Subcutaneous abdominal adipose tissue (tissue), 5 donors: ENCODE measurements around the gene IGFL2.
"Not testable (repeated sequence)": the region's sequence is repeated elsewhere in the genome, so short reads cannot be mapped to it uniquely, and the experiment has no call there.

Experiments used
- H3K27ac ChIP-seq: one replicate; pipeline ENCODE4 v1.7.0; 2013; ENCODE audit warnings: low read depth, mild to moderate bottlenecking, inconsistent platforms, low read length, moderate library complexity
- H3K27me3 ChIP-seq, 5 donors: one replicate each; pipeline ENCODE4 v1.7.0; 2013; ENCODE audit warnings: low read length in 5 of 5, inconsistent platforms in 1 of 5; ENCODE audit not compliant: control insufficient read depth in 5 of 5, insufficient read depth in 4 of 5
- H3K36me3 ChIP-seq, 5 donors: one replicate each; pipeline ENCODE4 v1.7.0; 2013; ENCODE audit warnings: low read length in 5 of 5; ENCODE audit not compliant: control insufficient read depth in 5 of 5, insufficient read depth in 5 of 5
- H3K4me1 ChIP-seq, 5 donors: one replicate each; pipeline ENCODE4 v1.7.0; 2013; ENCODE audit warnings: low read length in 5 of 5, mild to moderate bottlenecking in 3 of 5, moderate library complexity in 1 of 5; ENCODE audit not compliant: control insufficient read depth in 5 of 5, insufficient read depth in 5 of 5
- H3K4me3 ChIP-seq, 5 donors: one replicate each; pipeline ENCODE4 v1.7.0; 2013; ENCODE audit warnings: low read length in 5 of 5, low read depth in 1 of 5
- H3K9ac ChIP-seq, 5 donors: one replicate each; pipeline ENCODE4 v1.7.0; 2013; ENCODE audit warnings: low read length in 5 of 5, mild to moderate bottlenecking in 4 of 5, moderate library complexity in 3 of 5
- H3K9me3 ChIP-seq, 5 donors: one replicate each; pipeline ENCODE4 v1.7.0; 2013; ENCODE audit warnings: low read length in 5 of 5; ENCODE audit not compliant: control insufficient read depth in 5 of 5
- donor health status: healthy.
- donor health status: healthy.
- donor health status: healthy.
- donor health status: healthy.
- donor health status: healthy.

The IGFL2 gene

DNA sequence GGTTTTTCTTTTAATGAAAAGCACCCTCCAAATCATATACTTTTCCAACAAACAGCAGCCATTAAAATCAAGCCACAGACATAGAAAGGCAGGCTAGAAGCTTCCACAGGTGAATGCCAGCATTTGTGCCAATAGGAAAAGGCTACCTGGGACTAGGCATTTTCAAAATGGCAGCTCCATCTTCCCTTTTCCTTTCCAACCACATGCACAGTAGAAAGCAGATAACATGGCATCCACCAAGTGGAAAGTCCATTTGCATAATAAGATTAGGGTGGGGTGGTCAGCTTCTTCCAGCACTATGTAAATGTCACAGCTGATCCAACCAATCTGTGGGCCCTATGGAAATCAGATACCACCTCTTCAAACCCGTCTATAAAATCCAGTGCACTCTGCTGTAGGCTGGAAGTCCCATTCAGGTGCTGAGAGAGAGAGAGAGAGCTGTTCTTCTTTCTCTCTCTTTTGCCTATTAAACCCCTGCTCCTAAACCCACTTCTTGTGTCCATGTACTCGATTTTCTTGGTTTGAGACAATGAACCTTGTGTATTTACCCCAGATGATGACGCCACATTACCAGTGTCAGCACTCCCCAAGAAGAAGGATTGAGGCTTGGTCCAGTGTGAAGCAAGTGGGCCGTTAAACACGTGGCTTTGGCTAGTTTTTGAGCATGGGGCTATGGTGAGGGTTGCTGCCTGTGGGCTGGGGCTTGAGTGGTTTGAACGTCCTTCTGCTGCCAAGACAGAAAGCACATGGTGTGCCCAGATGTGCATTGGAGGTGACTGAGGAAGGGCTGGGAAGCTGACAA lies 57.3 kb downstream of the IGFL2 start:
- Histone ChIP-seq H3K27me3 (peaks cover 7 to 18% (median 9%) of the 10 kb centered on the region in 5 donors), H3K9me3 (no peaks in the 10 kb centered on the region), H3K27ac (no peak overlapping the region), H3K4me3 (no peak overlapping the region), H3K9ac (no peak overlapping the region), H3K36me3 (no peaks in the 10 kb centered on the region), H3K4me1 (peaks cover 0 to 29% (median 16%) of the 10 kb centered on the region in 5 donors)

- no peak overlapping the region for H3K27ac ChIP-seq
- peaks cover 0 to 34% (median 23%) of the 10 kb centered on the region in 5 donors for H3K4me1 ChIP-seq
- H3K27me3 ChIP-seq = peaks cover 0 to 15% (median 9%) of the 10 kb centered on the region in 5 donors
- H3K9me3 ChIP-seq = no peaks in the 10 kb centered on the region
- H3K4me3 ChIP-seq = no peak overlapping the region
- no peak overlapping the region for H3K9ac ChIP-seq
- no peaks in the 10 kb centered on the region for H3K36me3 ChIP-seq
These were observed 58.1 kb downstream of the IGFL2 start for GRCh38 chr19:46206176-46206575.

DNA sequence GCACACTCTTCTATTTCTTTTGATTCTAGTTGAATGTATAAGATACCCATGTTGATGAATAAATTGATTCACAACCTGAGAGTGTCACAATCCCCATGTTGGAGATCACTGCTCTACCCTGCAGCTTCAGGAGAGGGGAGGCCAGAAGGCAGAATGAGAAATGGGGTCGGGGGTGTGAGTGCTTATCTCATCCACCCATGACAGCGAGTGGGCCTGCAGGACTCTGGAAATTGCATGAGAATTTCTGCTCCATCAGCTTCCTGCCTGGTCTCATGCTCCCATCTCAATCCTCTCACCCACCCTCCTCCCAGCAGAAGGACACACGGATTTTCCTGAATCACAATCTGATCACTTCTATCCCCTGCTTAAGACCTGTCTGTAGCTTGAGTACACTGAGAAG lies 58.6 kb downstream of the IGFL2 start:
- Histone ChIP-seq H3K9ac (no peak overlapping the region), H3K27me3 (peaks cover 0 to 15% (median 9%) of the 10 kb centered on the region in 5 donors), H3K4me3 (no peak overlapping the region), H3K36me3 (no peaks in the 10 kb centered on the region), H3K27ac (no peak overlapping the region), H3K4me1 (peaks cover 3 to 39% (median 27%) of the 10 kb centered on the region in 5 donors), H3K9me3 (no peaks in the 10 kb centered on the region)

- not testable (repeated sequence) for H3K9ac ChIP-seq, H3K9me3 ChIP-seq, H3K4me3 ChIP-seq, H3K27ac ChIP-seq, H3K36me3 ChIP-seq
- H3K4me1 ChIP-seq = peaks cover 3 to 44% (median 34%) of the 10 kb centered on the region in 5 donors
- H3K27me3 ChIP-seq = peaks cover 2 to 19% (median 9%) of the 10 kb centered on the region in 5 donors
These were observed 59.8 kb downstream of the IGFL2 start for GRCh38 chr19:46207858-46208257.

DNA sequence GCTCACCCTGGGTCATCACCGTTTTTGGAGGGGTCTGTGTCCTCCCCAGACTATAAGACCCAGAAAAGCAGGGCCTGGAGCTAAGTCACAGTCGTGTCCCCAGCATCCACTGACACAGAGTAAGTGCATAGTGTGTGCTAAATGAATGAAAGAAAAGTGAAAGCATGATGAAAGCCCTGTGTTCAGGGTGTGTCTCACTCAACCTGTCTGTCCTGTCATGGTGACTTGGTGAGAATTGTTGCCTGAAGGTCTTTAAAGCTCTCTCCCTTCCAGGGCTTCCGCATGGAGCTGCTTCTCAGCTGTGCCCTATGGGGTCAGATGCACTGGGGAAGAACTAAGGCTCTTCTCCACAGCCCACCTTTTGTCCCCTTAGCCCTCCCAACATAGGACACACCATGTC lies 61.0 kb downstream of the IGFL2 start:
- no peak overlapping the region for H3K4me3 ChIP-seq
- H3K27ac ChIP-seq = no peak overlapping the region
- H3K9me3 ChIP-seq = no peaks in the 10 kb centered on the region
- H3K4me1 ChIP-seq = peaks cover 3 to 44% (median 34%) of the 10 kb centered on the region in 5 donors
- no peak overlapping the region for H3K9ac ChIP-seq
- H3K36me3 ChIP-seq = no peaks in the 10 kb centered on the region
- H3K27me3 ChIP-seq = peaks cover 9 to 23% (median 14%) of the 10 kb centered on the region in 5 donors

GRCh38 chr19:46209472-46209871 lies 61.4 kb downstream of the IGFL2 start:
- Histone ChIP-seq H3K9me3 (no peaks in the 10 kb centered on the region), H3K4me1 (peaks cover 3 to 44% (median 34%) of the 10 kb centered on the region in 5 donors), H3K36me3 (no peaks in the 10 kb centered on the region), H3K4me3 (no peak overlapping the region), H3K9ac (no peak overlapping the region), H3K27ac (no peak overlapping the region), H3K27me3 (peaks cover 9 to 22% (median 14%) of the 10 kb centered on the region in 5 donors)

GRCh38 chr19:46210669-46211068 lies 62.6 kb downstream of the IGFL2 start:
- Histone ChIP-seq H3K27ac (no peak overlapping the region), H3K4me1 (peaks cover 3 to 44% (median 34%) of the 10 kb centered on the region in 5 donors), H3K9me3 (no peaks in the 10 kb centered on the region), H3K27me3 (peaks cover 9 to 20% (median 11%) of the 10 kb centered on the region in 5 donors), H3K9ac (no peak overlapping the region), H3K4me3 (no peak overlapping the region), H3K36me3 (no peaks in the 10 kb centered on the region)
